Sigmoid colon (tissue), 3 donors: ENCODE measurements around the gene MYL6.

Experiments
- CTCF ChIP-seq, 4 experiments: fragments of 450-650 bp in 3 of 4; fragments of 200-600 bp in 1 of 4; IDR thresholded peaks; one replicate each; pipeline ENCODE4 v1.5.1; 2016 to 2019; ENCODE audit warnings: antibody characterized with exemption in 4 of 4, mild to moderate bottlenecking in 3 of 4, moderate library complexity in 2 of 4
- POLR2A ChIP-seq, 2 donors: fragments of 450-650 bp; IDR thresholded peaks; one replicate each; pipeline ENCODE4 v1.6.1; 2016; ENCODE audit warnings: antibody characterized with exemption in 2 of 2, mild to moderate bottlenecking in 2 of 2, moderate library complexity in 2 of 2

- TF ChIP-seq CTCF (IDR thresholded peaks at IDR 0.05) = no peak
- TF ChIP-seq POLR2A (IDR thresholded peaks at IDR 0.05) = peak; percentile 99
Observed at GRCh38 chr12:56116267-56117081, 41.7 kb upstream of the MYL6 start, which contains the start of gene RPL41.
